Spleen (tissue), 11 donors: ENCODE results near the gene AFAP1. TPM values are rescaled to one million over a fixed set of nuclear protein-coding genes. Genes with fewer than 3 reads are reported as not detected.

ENCODE experiments used
- DNase-seq: peaks from one replicate; pipeline ENCODE4 v3.0.0-alpha.2; 2020
- H3K27ac ChIP-seq, 8 donors: fragments of 200-600 bp; sonication (generic) in 7 of 8; 1 replicate in 4 of 8; 2 replicates in 4 of 8; pipeline versions ENCODE4 v1.5.0 to v1.8.0; 2016 to 2021; ENCODE audit warnings: inconsistent platforms in 4 of 8, mild to moderate bottlenecking in 4 of 8, moderate library complexity in 1 of 8
- H3K27me3 ChIP-seq, 7 donors: fragments of 200-600 bp; sonication (generic) in 6 of 7; replicated peaks in 1 of 7; 1 replicate in 4 of 7; 2 replicates in 3 of 7; pipeline versions ENCODE4 v1.5.0 to v1.8.0; 2016 to 2021; ENCODE audit warnings: inconsistent platforms in 3 of 7, mild to moderate bottlenecking in 1 of 7
- H3K36me3 ChIP-seq, 6 donors: fragments of 200-600 bp; sonication (generic) in 5 of 6; 1 replicate in 4 of 6; 2 replicates in 2 of 6; pipeline versions ENCODE4 v1.5.0 to v1.8.0; 2016 to 2021; ENCODE audit warnings: inconsistent platforms in 2 of 6
- H3K4me1 ChIP-seq, 6 donors: fragments of 200-600 bp; sonication (generic) in 5 of 6; 1 replicate in 3 of 6; 2 replicates in 3 of 6; pipeline versions ENCODE4 v1.5.0 to v1.8.0; 2016 to 2021; ENCODE audit warnings: inconsistent platforms in 3 of 6
- H3K4me3 ChIP-seq, 8 donors: fragments of 200-600 bp; sonication (generic) in 7 of 8; 1 replicate in 4 of 8; 2 replicates in 4 of 8; pipeline versions ENCODE4 v1.5.0 to v1.8.0; 2016 to 2021; ENCODE audit warnings: inconsistent platforms in 4 of 8, mild to moderate bottlenecking in 4 of 8, moderate library complexity in 2 of 8
- H3K9me3 ChIP-seq, 8 donors: fragments of 200-600 bp; sonication (generic) in 7 of 8; 1 replicate in 4 of 8; 2 replicates in 4 of 8; pipeline versions ENCODE4 v1.5.0 to v1.8.0; 2016 to 2021; ENCODE audit warnings: inconsistent platforms in 4 of 8
- CTCF ChIP-seq, 11 experiments: fragments of 200-600 bp in 7 of 11; fragments of 450-650 bp in 4 of 11; sonication (generic) in 4 of 11; IDR thresholded peaks in 8 of 11; conservative IDR thresholded peaks in 3 of 11; 1 replicate in 7 of 11; 2 replicates in 4 of 11; pipeline versions ENCODE4 v1.4.0 to v1.8.0; 2016 to 2021; ENCODE audit warnings: antibody characterized with exemption in 11 of 11, inconsistent platforms in 4 of 11, mild to moderate bottlenecking in 1 of 11
- POLR2A ChIP-seq, 3 donors: fragments of 450-650 bp; IDR thresholded peaks; one replicate each; pipeline ENCODE4 v1.5.1; 2017; ENCODE audit warnings: antibody characterized with exemption in 3 of 3, mild to moderate bottlenecking in 1 of 3
- POLR2AphosphoS5 ChIP-seq, 3 donors: sonication (generic); formaldehyde crosslinking; IDR thresholded peaks; one replicate each; pipeline ENCODE4 v1.5.1; 2017; ENCODE audit warnings: antibody characterized with exemption in 3 of 3
- WGBS, 5 donors: extraction: QIAGEN DNeasy Blood & Tissue Kit in 3 of 5; methylation state at CpG; one replicate each; pipeline versions ENCODE4 v1.1.5 to v1.1.7; 2013 to 2018; 5-methylcytosine and 5-hydroxymethylcytosine counted together
- intact Hi-C: fragments of 100-400 bp; cut with DNase I; formaldehyde crosslinking; loops from one replicate; pipeline ENCODE4 v1.15.0; 2023; ENCODE audit warnings: low total_unique reads
- polyA plus RNA-seq, 3 donors: library from polyadenylated mRNA; stranded (reverse); fragments of 200-250 nt; gene quantifications; one replicate each; pipeline ENCODE4 v1.2.1, GENCODE V29; 2013
- total RNA-seq, 7 donors: library from RNA; depleted of rRNA in 3 of 7; stranded (reverse); fragments of >200 nt in 3 of 7; fragmentation: NEBNext Ultra II Directional in 4 of 7; extraction: Animal tissue kit (Norgen Biotek cat#: 25700) in 4 of 7; gene quantifications; one replicate each; pipeline versions ENCODE4 v1.1.0 to v1.2.1, GENCODE V29; 2016 to 2021
- donor health status: healthy with polysubstance abuse.
- donor health status: DM: no; HTN: no; CAD: no; lungs with moderate emphysema.
- donor health status: DM: no; HTN: no; CAD: no.
- donor health status: Bipolar disorder and iron deficiency.
- donor health status: healthy.
- donor health status: DM: no; HTN: no; CAD: no.
- donor health status: DM: yes; HTN: yes; CAD: no.

AFAP1 gene
- total and polyA plus RNA-seq, 10 donors: 1.6 to 29.2 (median 12.1) TPM

- Histone ChIP-seq H3K9me3 (peaks cover 0 to 9% (median 6%) of the 10 kb centered on the region in 8 donors), H3K4me1 (peaks cover 0 to 7% (median 4%) of the 10 kb centered on the region in 6 donors), H3K27ac (no peak overlapping the region), H3K36me3 (no peaks in the 10 kb centered on the region), H3K4me3 (no peak overlapping the region), H3K27me3 (peaks cover 0 to 69% (median 13%) of the 10 kb centered on the region in 7 donors)
- 72 to 78% (median 73%) methylated on average over 21 to 24 of the region's 24 CpGs for WGBS, 5 donors
- intact Hi-C loops: loop anchor here (5.0 kb wide), 1 partner anchor 526 kb away; the partner anchor contains the start of gene SORCS2
- no peak for DNase-seq
- TF ChIP-seq CTCF (IDR thresholded peaks at IDR 0.05 in 8 of 11, conservative IDR thresholded peaks at IDR 0.05 in 3 of 11) (no peak), POLR2A (IDR thresholded peaks at IDR 0.05) (no peak), POLR2AphosphoS5 (IDR thresholded peaks at IDR 0.05) (no peak)
Measured at GRCh38 chr4:7717946-7718490, 221.6 kb downstream of the AFAP1 start.

- DNase-seq: no peak
- WGBS, 5 donors: 83 to 91% (median 87%) methylated on average over 11 of the region's 11 CpGs
Measured at GRCh38 chr4:7717161-7717560, 222.5 kb downstream of the AFAP1 start.

GRCh38 chr4:7716010-7716721, 223.5 kb downstream of the AFAP1 start:
- intact Hi-C loops: loop anchor here (5.0 kb wide), 1 partner anchor 524 kb away; the partner anchor contains the start of gene SORCS2

More at GRCh38 chr4:7717161-7717560, 222.5 kb downstream of the AFAP1 start:
- intact Hi-C loops: loop anchor here (5.0 kb wide), 1 partner anchor 525 kb away; the partner anchor contains the start of gene SORCS2
- TF ChIP-seq POLR2AphosphoS5 (IDR thresholded peaks at IDR 0.05) (no peak), CTCF (IDR thresholded peaks at IDR 0.05 in 8 of 11, conservative IDR thresholded peaks at IDR 0.05 in 3 of 11) (no peak), POLR2A (IDR thresholded peaks at IDR 0.05) (no peak)
- Histone ChIP-seq H3K27ac (no peak overlapping the region), H3K36me3 (no peaks in the 10 kb centered on the region), H3K9me3 (peaks cover 0 to 9% (median 6%) of the 10 kb centered on the region in 8 donors), H3K4me3 (no peak overlapping the region), H3K27me3 (peaks cover 0 to 61% (median 13%) of the 10 kb centered on the region in 7 donors), H3K4me1 (peaks cover 0 to 7% (median 4%) of the 10 kb centered on the region in 6 donors)

More at GRCh38 chr4:7716010-7716721, 223.5 kb downstream of the AFAP1 start:
- peaks cover 0 to 52% (median 13%) of the 10 kb centered on the region in 7 donors for H3K27me3 ChIP-seq
- no peaks in the 10 kb centered on the region for H3K36me3 ChIP-seq
- DNase-seq: no peak
- H3K4me3 ChIP-seq: no peak overlapping the region
- peaks cover 0 to 7% (median 4%) of the 10 kb centered on the region in 6 donors for H3K4me1 ChIP-seq
- 51 to 65% (median 56%) methylated on average over 6 of the region's 6 CpGs for whole genome bisulfite sequencing, 5 donors
- H3K9me3 ChIP-seq: peaks cover 0 to 9% (median 6%) of the 10 kb centered on the region in 8 donors
- H3K27ac ChIP-seq: no peak overlapping the region
- TF ChIP-seq POLR2A (IDR thresholded peaks at IDR 0.05) (no peak), CTCF (IDR thresholded peaks at IDR 0.05 in 8 of 11, conservative IDR thresholded peaks at IDR 0.05 in 3 of 11) (no peak), POLR2AphosphoS5 (IDR thresholded peaks at IDR 0.05) (no peak)
